ENCODE measurements around the gene PAQR5. TPM values are rescaled to one million over a fixed set of nuclear protein-coding genes. Genes with fewer than 3 reads are reported as not detected.
"Not testable (repeated sequence)": the region's sequence is repeated elsewhere in the genome, so short reads cannot be mapped to it uniquely, and the experiment has no call there.

The PAQR5 gene
- total and polyA plus RNA-seq, 9 of the 15 experiments (the other 6 are each of a cell fraction or from before 2014, with no cell fraction given): 0.04 to 0.08 TPM; not detected in 7

DNA sequence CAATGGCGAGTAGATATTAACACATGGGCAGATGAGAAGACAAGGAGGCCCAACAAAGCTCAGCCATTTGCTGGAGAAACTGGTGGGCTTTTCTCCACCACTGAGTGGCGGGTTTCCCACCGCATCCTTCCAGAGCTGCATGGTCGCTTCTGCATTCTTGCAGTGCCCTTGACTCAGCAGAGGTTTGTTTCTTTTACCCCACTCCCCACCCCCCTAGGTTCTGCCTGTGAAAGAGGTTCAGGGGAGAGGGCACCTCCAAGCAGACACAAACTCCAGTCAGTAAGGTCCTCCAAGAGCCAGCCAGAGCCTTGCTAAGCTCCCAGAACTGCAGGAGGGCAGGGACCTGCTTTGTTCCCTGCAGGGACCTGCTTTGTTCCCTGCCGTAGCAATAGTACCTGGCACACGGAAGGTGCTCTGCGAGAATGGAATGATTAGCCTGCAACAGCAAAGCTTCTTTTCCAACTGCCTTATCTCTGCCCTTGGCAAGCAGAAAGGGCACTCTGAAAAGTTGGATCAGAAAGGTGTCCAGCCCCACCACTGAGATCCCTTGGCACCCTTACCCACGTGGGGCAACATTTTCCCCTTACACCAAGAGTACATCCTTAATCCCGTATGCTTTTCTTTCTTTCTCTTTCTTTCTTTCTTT lies 1.4 kb downstream of the PAQR5 start (continued):
- TF ChIP-seq, protein P1, sequence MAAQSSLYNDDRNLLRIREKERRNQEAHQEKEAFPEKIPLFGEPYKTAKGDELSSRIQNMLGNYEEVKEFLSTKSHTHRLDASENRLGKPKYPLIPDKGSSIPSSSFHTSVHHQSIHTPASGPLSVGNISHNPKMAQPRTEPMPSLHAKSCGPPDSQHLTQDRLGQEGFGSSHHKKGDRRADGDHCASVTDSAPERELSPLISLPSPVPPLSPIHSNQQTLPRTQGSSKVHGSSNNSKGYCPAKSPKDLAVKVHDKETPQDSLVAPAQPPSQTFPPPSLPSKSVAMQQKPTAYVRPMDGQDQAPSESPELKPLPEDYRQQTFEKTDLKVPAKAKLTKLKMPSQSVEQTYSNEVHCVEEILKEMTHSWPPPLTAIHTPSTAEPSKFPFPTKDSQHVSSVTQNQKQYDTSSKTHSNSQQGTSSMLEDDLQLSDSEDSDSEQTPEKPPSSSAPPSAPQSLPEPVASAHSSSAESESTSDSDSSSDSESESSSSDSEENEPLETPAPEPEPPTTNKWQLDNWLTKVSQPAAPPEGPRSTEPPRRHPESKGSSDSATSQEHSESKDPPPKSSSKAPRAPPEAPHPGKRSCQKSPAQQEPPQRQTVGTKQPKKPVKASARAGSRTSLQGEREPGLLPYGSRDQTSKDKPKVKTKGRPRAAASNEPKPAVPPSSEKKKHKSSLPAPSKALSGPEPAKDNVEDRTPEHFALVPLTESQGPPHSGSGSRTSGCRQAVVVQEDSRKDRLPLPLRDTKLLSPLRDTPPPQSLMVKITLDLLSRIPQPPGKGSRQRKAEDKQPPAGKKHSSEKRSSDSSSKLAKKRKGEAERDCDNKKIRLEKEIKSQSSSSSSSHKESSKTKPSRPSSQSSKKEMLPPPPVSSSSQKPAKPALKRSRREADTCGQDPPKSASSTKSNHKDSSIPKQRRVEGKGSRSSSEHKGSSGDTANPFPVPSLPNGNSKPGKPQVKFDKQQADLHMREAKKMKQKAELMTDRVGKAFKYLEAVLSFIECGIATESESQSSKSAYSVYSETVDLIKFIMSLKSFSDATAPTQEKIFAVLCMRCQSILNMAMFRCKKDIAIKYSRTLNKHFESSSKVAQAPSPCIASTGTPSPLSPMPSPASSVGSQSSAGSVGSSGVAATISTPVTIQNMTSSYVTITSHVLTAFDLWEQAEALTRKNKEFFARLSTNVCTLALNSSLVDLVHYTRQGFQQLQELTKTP (IDR thresholded peaks at IDR 0.05; ENCODE audit: low read depth in 1 of 2, partially characterized antibody in 2 of 2): no peak
- TF ChIP-seq NFIX (CRISPR knock-in tag; IDR thresholded peaks at IDR 0.05; ENCODE audit: low read depth): no peak
- TF ChIP-seq RBM25 (IDR thresholded peaks at IDR 0.05; ENCODE audit: low read depth, low read length, severe bottlenecking): no peak
- no peak for TF ChIP-seq GABPB1 (CRISPR knock-in tag; IDR thresholded peaks at IDR 0.05)
- no peak for TF ChIP-seq ASH1L (IDR thresholded peaks at IDR 0.05; ENCODE audit: borderline replicate concordance, low read depth, partially characterized antibody)
- no peak for TF ChIP-seq KDM1A (IDR thresholded peaks at IDR 0.05)
- no peak for TF ChIP-seq KLF13 (tag; IDR thresholded peaks at IDR 0.05; ENCODE audit: borderline replicate concordance, low read depth)
- TF ChIP-seq DLX4 (CRISPR knock-in tag; IDR thresholded peaks at IDR 0.05): no peak
- no peak for TF ChIP-seq ETV6 (IDR thresholded peaks at IDR 0.05; ENCODE audit: borderline replicate concordance in 1 of 2, low read depth in 2 of 2, low read length in 1 of 2)
- no peak for TF ChIP-seq ETV6 (CRISPR knock-in tag; IDR thresholded peaks at IDR 0.05; ENCODE audit: borderline replicate concordance)
- no peak for TF ChIP-seq EHMT2 (IDR thresholded peaks at IDR 0.05)

GRCh38 chr15:69301101-69301500 lies 2.4 kb downstream of the PAQR5 start:
- POLR2A ChIA-PET: interaction anchor here (0.7 kb wide), 1 partner anchor 152 kb away, joined by 3 read pairs; no protein-coding TSS in a partner anchor
- H2AFZ ChIP-seq (ENCODE audit: low read depth, low read length); H3K79me2 ChIP-seq (ENCODE audit: control insufficient read depth, insufficient read depth, low read length); H3K9me3 ChIP-seq (replicated peaks; ENCODE audit: control insufficient read depth, insufficient read depth, low read depth, low read length); FAIRE-seq; H3K4me3 ChIP-seq; BruUV-seq (replicated peaks); H3K9ac ChIP-seq (ENCODE audit: insufficient read depth in 1 of 2, low read depth in 2 of 2, low read length in 2 of 2); DNase-seq (ENCODE audit: extremely low read depth in 1 of 4, low spot score in 3 of 4); H3K36me3 ChIP-seq (ENCODE audit: control insufficient read depth, insufficient read depth, low read length); H3K9me1 ChIP-seq (ENCODE audit: control insufficient read depth, insufficient read depth, low read length); ATAC-seq; H3K4me2 ChIP-seq (ENCODE audit: insufficient read depth, low read length); H4K20me1 ChIP-seq (replicated peaks; ENCODE audit: control insufficient read depth, insufficient read depth, low read length); CTCF ChIA-PET (ENCODE audit: low intra/inter-chr PET ratio); H3K27ac ChIP-seq (ENCODE audit: extremely low read depth, low read depth, low read length); in situ Hi-C loops (cut with MboI): not testable (repeated sequence)
- peaks cover 7 to 11% of the 10 kb centered on the region in 2 experiments; a peak in 4 of 5 replicates for H3K4me1 ChIP-seq (replicated peaks in 1 of 2; ENCODE audit: control insufficient read depth in 2 of 2, insufficient read depth in 2 of 2, low read length in 2 of 2)
- peaks cover 29 to 43% of the 10 kb centered on the region in 2 experiments; a peak in 4 of 5 replicates for H3K27me3 ChIP-seq (ENCODE audit: control insufficient read depth in 2 of 2, insufficient read depth in 2 of 2, low read length in 2 of 2)
- 0% methylated on average over 6 of the region's 8 CpGs for WGBS (ENCODE audit: insufficient coverage, low coverage, missing lambda C conversion rate)
- intact Hi-C loops (cut with micrococcal nuclease): loop anchor here (10.0 kb wide), 1 partner anchor 94 kb away; no protein-coding TSS in a partner anchor
